Gastroesophageal sphincter (tissue), 4 donors: ENCODE data around the gene BRD3. TPM values are rescaled to one million over a fixed set of nuclear protein-coding genes. Genes with fewer than 3 reads are reported as not detected.

ENCODE experiments used
- ATAC-seq: fragments of 150-250 bp; one replicate; pipeline ENCODE4 v1.9.1; 2016; ENCODE audit warnings: mild to moderate bottlenecking, moderate library complexity
- H3K27ac ChIP-seq, 4 donors: fragments of 200-600 bp; sonication (generic) in 3 of 4; 1 replicate in 3 of 4; 2 replicates in 1 of 4; pipeline ENCODE4 v1.5.1; 2016 to 2019
- H3K27me3 ChIP-seq: fragments of 200-600 bp; sonication (generic); one replicate; pipeline ENCODE4 v1.5.1; 2019
- H3K36me3 ChIP-seq, 2 donors: fragments of 200-600 bp; sonication (generic); one replicate each; pipeline ENCODE4 v1.5.1; 2019; ENCODE audit warnings: control low read depth in 1 of 2
- H3K4me1 ChIP-seq, 3 donors: fragments of 200-600 bp; sonication (generic); 1 replicate in 2 of 3; 2 replicates in 1 of 3; pipeline ENCODE4 v1.5.1; 2016 to 2019; ENCODE audit warnings: control low read depth in 2 of 3
- H3K4me3 ChIP-seq, 2 donors: fragments of 200-600 bp; sonication (generic); one replicate each; pipeline ENCODE4 v1.5.1; 2019; ENCODE audit warnings: mild to moderate bottlenecking in 1 of 2, moderate library complexity in 1 of 2
- H3K9me3 ChIP-seq, 3 donors: fragments of 200-600 bp; sonication (generic); one replicate each; pipeline ENCODE4 v1.5.1; 2017 to 2019; ENCODE audit warnings: control low read depth in 2 of 3
- EP300 ChIP-seq: sonication (generic); formaldehyde crosslinking; IDR thresholded peaks from one replicate; pipeline ENCODE4 v1.6.1; 2017; ENCODE audit warnings: antibody characterized with exemption, mild to moderate bottlenecking
- POLR2A ChIP-seq, 2 donors: fragments of 450-650 bp; IDR thresholded peaks; one replicate each; pipeline ENCODE4 v1.6.1; 2017; ENCODE audit warnings: antibody characterized with exemption in 2 of 2, mild to moderate bottlenecking in 2 of 2, moderate library complexity in 1 of 2
- POLR2AphosphoS5 ChIP-seq: sonication (generic); formaldehyde crosslinking; IDR thresholded peaks from one replicate; pipeline ENCODE4 v1.6.1; 2017; ENCODE audit warnings: antibody characterized with exemption
- WGBS, 2 donors: methylation state at CpG; one replicate each; pipeline ENCODE4 v1.1.5; 2018; ENCODE audit warnings: low coverage in 1 of 2; 5-methylcytosine and 5-hydroxymethylcytosine counted together
- total RNA-seq, 4 donors: library from RNA; depleted of rRNA; stranded (reverse); fragments of >200 nt; gene quantifications; one replicate each; pipeline ENCODE4 v1.1.0, GENCODE V29; 2016
- TF ChIP-seq, protein P1 (sequence below), 4 experiments: fragments of 200-600 bp in 2 of 4; fragments of 450-650 bp in 2 of 4; sonication (generic) in 1 of 4; IDR thresholded peaks; one replicate each; pipeline ENCODE4 v1.5.1; 2017 to 2019; ENCODE audit warnings: antibody characterized with exemption in 4 of 4, mild to moderate bottlenecking in 2 of 4, moderate library complexity in 2 of 4

BRD3 gene
- total RNA-seq, 4 donors from 2014 or later: 22.2 to 38.9 (median 27.2) TPM

DNA sequence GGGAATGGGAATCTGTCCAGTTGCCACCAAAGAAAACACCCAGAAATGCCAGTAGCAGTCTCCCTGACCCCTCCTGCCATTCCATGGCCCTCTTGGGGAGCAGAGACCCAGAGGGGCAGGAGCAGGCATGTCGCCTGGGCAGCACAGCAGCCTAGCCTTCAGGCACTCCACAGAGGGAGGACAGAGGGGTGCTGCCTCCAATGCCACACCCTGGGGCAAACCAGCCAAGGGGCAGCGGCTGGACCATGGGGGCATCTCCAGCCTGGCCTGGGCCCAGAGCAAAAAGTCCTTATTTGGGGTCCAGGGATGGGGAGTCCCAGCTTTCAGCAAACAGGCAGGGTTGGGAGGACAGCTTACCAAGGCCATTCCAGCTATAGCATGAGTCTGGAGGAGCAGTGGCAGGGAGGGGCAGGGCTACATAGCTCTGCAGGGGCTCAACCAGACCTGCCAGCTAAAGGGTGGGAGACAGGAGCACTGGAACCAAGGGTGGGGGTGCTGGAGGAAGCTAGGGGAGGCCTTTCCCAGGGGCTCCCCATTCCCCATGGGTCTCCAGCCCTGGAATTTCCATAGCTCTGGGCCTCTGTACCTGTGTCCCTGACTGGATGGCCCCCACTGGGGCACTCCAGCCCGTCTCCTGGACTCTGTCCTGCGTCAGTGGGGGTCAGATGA lies 6.7 kb downstream of the BRD3 start:
- Histone ChIP-seq H3K4me3 (no peak overlapping the region), H3K36me3 (no peaks in the 10 kb centered on the region), H3K4me1 (peaks cover 6 to 100% (median 64%) of the 10 kb centered on the region in 3 donors), H3K27ac (no peak overlapping the region), H3K27me3 (no peaks in the 10 kb centered on the region), H3K9me3 (no peaks in the 10 kb centered on the region)
- WGBS, 2 donors: 80% methylated on average over 1 of the region's 4 CpGs; no CpG with 5 or more reads in 1 of the 2 donors
- TF ChIP-seq, protein P1, sequence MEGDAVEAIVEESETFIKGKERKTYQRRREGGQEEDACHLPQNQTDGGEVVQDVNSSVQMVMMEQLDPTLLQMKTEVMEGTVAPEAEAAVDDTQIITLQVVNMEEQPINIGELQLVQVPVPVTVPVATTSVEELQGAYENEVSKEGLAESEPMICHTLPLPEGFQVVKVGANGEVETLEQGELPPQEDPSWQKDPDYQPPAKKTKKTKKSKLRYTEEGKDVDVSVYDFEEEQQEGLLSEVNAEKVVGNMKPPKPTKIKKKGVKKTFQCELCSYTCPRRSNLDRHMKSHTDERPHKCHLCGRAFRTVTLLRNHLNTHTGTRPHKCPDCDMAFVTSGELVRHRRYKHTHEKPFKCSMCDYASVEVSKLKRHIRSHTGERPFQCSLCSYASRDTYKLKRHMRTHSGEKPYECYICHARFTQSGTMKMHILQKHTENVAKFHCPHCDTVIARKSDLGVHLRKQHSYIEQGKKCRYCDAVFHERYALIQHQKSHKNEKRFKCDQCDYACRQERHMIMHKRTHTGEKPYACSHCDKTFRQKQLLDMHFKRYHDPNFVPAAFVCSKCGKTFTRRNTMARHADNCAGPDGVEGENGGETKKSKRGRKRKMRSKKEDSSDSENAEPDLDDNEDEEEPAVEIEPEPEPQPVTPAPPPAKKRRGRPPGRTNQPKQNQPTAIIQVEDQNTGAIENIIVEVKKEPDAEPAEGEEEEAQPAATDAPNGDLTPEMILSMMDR (IDR thresholded peaks at IDR 0.05): no peak
- no peak for TF ChIP-seq POLR2AphosphoS5
- no peak for ATAC-seq

DNA sequence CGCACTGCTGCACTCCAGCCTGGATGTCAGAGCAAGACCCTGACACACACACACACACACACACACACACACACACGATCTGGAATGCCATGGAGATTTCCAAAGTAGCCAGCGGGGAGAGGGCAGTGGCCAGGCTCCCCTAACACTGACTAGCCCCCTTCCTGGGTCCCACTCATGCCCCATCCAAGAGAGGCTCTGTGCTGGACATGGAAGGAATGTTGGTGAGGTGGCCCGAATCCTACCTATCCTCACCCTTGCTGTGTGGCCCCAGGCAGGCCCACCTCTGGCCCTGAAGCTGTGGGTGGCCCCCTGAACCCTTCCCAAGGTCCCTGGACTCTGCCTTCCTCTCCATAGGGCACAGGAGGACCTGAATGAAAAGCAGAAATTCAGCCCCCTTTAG lies 7.3 kb downstream of the BRD3 start:
- WGBS, 2 donors: 60% methylated on average over 3 of the region's 4 CpGs; no CpG with 5 or more reads in 1 of the 2 donors
- no peak for ATAC-seq
- Histone ChIP-seq H3K4me3 (no peak overlapping the region), H3K9me3 (no peaks in the 10 kb centered on the region), H3K4me1 (peaks cover 6 to 100% (median 67%) of the 10 kb centered on the region in 3 donors), H3K36me3 (no peaks in the 10 kb centered on the region), H3K27ac (no peak overlapping the region), H3K27me3 (no peaks in the 10 kb centered on the region)
- TF ChIP-seq POLR2AphosphoS5: no peak
- TF ChIP-seq POLR2A (IDR thresholded peaks at IDR 0.05): no peak
- TF ChIP-seq, protein P1 (IDR thresholded peaks at IDR 0.05): no peak
- TF ChIP-seq EP300: no peak

DNA sequence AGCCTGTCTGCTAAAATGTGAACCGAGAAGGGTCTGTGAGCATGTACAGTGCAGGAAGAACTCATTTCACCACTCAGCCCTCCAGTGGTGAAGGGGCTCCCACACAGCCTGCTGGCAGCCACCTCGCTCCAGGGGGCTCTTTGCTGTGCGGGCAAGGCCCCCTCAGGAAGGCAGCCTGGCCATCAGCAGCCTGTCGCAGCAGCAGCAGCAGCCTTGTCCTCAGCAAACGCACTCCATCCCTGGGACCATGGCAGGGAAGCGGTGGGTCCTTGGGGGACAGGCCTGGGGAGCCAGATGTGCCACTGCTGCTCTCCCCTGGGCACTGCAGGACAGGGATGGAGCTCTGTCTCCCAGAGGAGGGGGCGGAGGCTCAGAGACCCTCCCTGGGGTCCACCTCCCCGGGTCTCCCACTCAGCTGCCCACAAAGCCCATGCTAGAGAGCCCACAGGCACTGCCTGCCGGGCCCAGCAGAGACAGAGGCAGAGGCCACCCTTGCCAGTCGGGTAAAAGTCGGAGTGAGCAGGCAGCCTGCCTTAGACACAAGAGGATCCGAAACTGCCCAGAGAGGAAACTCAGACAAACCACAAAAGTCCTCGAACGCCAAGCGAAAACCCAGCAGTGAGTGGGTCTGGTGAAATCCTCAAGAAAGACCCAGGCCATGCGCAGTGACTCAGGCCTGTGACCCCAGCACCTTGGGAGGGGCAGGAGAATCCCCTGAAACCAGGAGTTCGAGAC lies 8.0 kb downstream of the BRD3 start:
- Histone ChIP-seq H3K4me1 (peaks cover 6 to 100% (median 68%) of the 10 kb centered on the region in 3 donors), H3K36me3 (peaks cover 0 to 1% of the 10 kb centered on the region in 2 donors), H3K27ac (peak overlapping the region in 1 of 4 donors; percentile 24), H3K9me3 (no peaks in the 10 kb centered on the region), H3K4me3 (no peak overlapping the region), H3K27me3 (no peaks in the 10 kb centered on the region)
- no peak for ATAC-seq
- 33% methylated on average over 1 of the region's 17 CpGs; no CpG with 5 or more reads in 1 of the 2 donors for WGBS, 2 donors
- TF ChIP-seq POLR2A (IDR thresholded peaks at IDR 0.05) (no peak), POLR2AphosphoS5 (no peak), EP300 (no peak)
- TF ChIP-seq, protein P1 (IDR thresholded peaks at IDR 0.05): no peak

DNA sequence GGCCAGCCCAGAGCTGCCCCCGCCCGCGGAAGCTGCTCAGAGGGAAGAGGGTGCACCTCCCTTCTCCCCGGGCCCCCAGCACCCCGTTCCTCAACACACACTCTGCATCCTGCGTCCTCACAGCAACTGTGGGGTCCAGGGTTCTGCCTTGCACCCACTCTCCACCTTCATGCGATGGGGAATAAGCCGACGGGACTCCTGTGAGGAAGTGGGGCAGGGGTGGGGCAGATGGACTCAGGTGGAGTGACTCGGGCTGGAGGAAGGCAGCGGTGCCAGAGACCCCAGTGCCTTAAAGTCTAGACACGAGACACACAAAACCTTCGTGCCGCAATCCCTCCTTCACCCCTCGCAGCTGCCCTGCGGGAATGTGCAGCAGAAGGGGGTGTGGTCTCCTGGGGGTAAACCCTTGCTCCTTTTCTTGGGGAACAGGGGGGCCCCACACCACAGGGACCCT lies 8.6 kb downstream of the BRD3 start:
- no peak for ATAC-seq
- Histone ChIP-seq H3K36me3 (peaks cover 0 to 7% of the 10 kb centered on the region in 2 donors), H3K27me3 (no peaks in the 10 kb centered on the region), H3K4me1 (peaks cover 6 to 100% (median 64%) of the 10 kb centered on the region in 3 donors), H3K9me3 (no peaks in the 10 kb centered on the region), H3K27ac (no peak overlapping the region), H3K4me3 (no peak overlapping the region)
- TF ChIP-seq POLR2AphosphoS5 (no peak), EP300 (no peak), POLR2A (IDR thresholded peaks at IDR 0.05) (no peak)
- TF ChIP-seq, protein P1 (IDR thresholded peaks at IDR 0.05): no peak
- WGBS, 2 donors: 87% methylated on average over 7 of the region's 16 CpGs; no CpG with 5 or more reads in 1 of the 2 donors
